Tibial nerve (tissue), 4 donors: ENCODE measurements around the gene SEC16A. TPM values are rescaled to one million over a fixed set of nuclear protein-coding genes. Genes with fewer than 3 reads are reported as not detected.

ENCODE experiments used
- DNase-seq, 2 donors: peaks; one replicate each; pipeline ENCODE4 v3.0.0-alpha.2; 2019; ENCODE audit warnings: low spot score in 2 of 2
- H3K27ac ChIP-seq, 4 donors: fragments of 200-600 bp; sonication (generic) in 3 of 4; one replicate each; pipeline ENCODE4 v1.5.1; 2017 to 2019; ENCODE audit warnings: mild to moderate bottlenecking in 1 of 4
- H3K27me3 ChIP-seq, 2 donors: fragments of 200-600 bp; sonication (generic) in 1 of 2; one replicate each; pipeline versions ENCODE4 v1.5.1 to v1.6.0; 2017 to 2019
- H3K36me3 ChIP-seq, 3 donors: fragments of 200-600 bp; sonication (generic); one replicate each; pipeline ENCODE4 v1.5.1; 2018 to 2019
- H3K4me1 ChIP-seq, 4 donors: fragments of 200-600 bp; sonication (generic) in 3 of 4; one replicate each; pipeline ENCODE4 v1.5.1; 2017 to 2019
- H3K4me3 ChIP-seq, 4 donors: fragments of 200-600 bp; sonication (generic) in 3 of 4; one replicate each; pipeline ENCODE4 v1.5.1; 2017 to 2019; ENCODE audit warnings: mild to moderate bottlenecking in 1 of 4, moderate library complexity in 1 of 4
- H3K9me3 ChIP-seq, 4 donors: fragments of 200-600 bp; sonication (generic) in 3 of 4; one replicate each; pipeline ENCODE4 v1.5.1; 2017 to 2019
- CTCF ChIP-seq, 5 experiments: fragments of 200-600 bp in 3 of 5; fragments of 450-650 bp in 2 of 5; sonication (generic) in 3 of 5; IDR thresholded peaks; one replicate each; pipeline ENCODE4 v1.5.1; 2016 to 2019; ENCODE audit warnings: antibody characterized with exemption in 5 of 5, mild to moderate bottlenecking in 3 of 5, moderate library complexity in 2 of 5
- EP300 ChIP-seq, 2 donors: sonication (generic); formaldehyde crosslinking; IDR thresholded peaks; one replicate each; pipeline ENCODE4 v1.6.1; 2017; ENCODE audit warnings: antibody characterized with exemption in 2 of 2, mild to moderate bottlenecking in 1 of 2
- POLR2A ChIP-seq, 2 donors: fragments of 450-650 bp; IDR thresholded peaks; one replicate each; pipeline ENCODE4 v1.6.1; 2017; ENCODE audit warnings: antibody characterized with exemption in 2 of 2, mild to moderate bottlenecking in 2 of 2, moderate library complexity in 2 of 2
- WGBS, 2 donors: methylation state at CpG; one replicate each; pipeline ENCODE4 v1.1.5; 2018; 5-methylcytosine and 5-hydroxymethylcytosine counted together
- total RNA-seq, 4 donors: library from RNA; depleted of rRNA; stranded (reverse); fragments of >200 nt; gene quantifications; one replicate each; pipeline ENCODE4 v1.1.0, GENCODE V29; 2016

SEC16A gene
- total RNA-seq, 4 donors from 2014 or later = 45.8 to 67.5 (median 47.9) TPM

- Histone ChIP-seq H3K27ac (peak overlapping the region in 2 of 4 donors; percentile 73 to 85), H3K4me1 (peaks cover 0 to 41% (median 23%) of the 10 kb centered on the region in 4 donors), H3K9me3 (no peaks in the 10 kb centered on the region), H3K4me3 (no peak overlapping the region), H3K27me3 (no peaks in the 10 kb centered on the region), H3K36me3 (peaks cover 2 to 51% (median 35%) of the 10 kb centered on the region in 3 donors)
- WGBS, 2 donors = 70 to 74% methylated on average over 17 of the region's 17 CpGs
- DNase-seq = no peak
- TF ChIP-seq POLR2A (IDR thresholded peaks at IDR 0.05) (no peak), EP300 (IDR thresholded peaks at IDR 0.05) (no peak), CTCF (IDR thresholded peaks at IDR 0.05) (no peak)
Observed at GRCh38 chr9:136495238-136495800, 12.5 kb upstream of the SEC16A start.

GRCh38 chr9:136494531-136495215 lies 11.8 kb upstream of the SEC16A start:
- Histone ChIP-seq H3K36me3 (peaks cover 0 to 44% (median 29%) of the 10 kb centered on the region in 3 donors), H3K27me3 (no peaks in the 10 kb centered on the region), H3K9me3 (no peaks in the 10 kb centered on the region), H3K4me1 (peaks cover 0 to 41% (median 23%) of the 10 kb centered on the region in 4 donors), H3K27ac (peak overlapping the region in 3 of 4 donors; percentile 38 to 85 (median 76)), H3K4me3 (no peak overlapping the region)
- no peak for TF ChIP-seq CTCF (IDR thresholded peaks at IDR 0.05)
- TF ChIP-seq EP300 (IDR thresholded peaks at IDR 0.05) = peak; percentile 29 to 38
- 41 to 48% methylated on average over 15 to 29 of the region's 29 CpGs for WGBS, 2 donors
- no peak for DNase-seq

- no peaks in the 10 kb centered on the region for H3K27me3 ChIP-seq
- TF ChIP-seq EP300 (IDR thresholded peaks at IDR 0.05) = no peak
- peak overlapping the region in 3 of 4 donors; percentile 38 to 85 (median 76) for H3K27ac ChIP-seq
- H3K36me3 ChIP-seq = peaks cover 0 to 38% (median 24%) of the 10 kb centered on the region in 3 donors
- no peak overlapping the region for H3K4me3 ChIP-seq
- 33 to 54% methylated on average over 4 to 9 of the region's 9 CpGs for WGBS, 2 donors
- DNase-seq = no peak
- no peaks in the 10 kb centered on the region for H3K9me3 ChIP-seq
- peaks cover 0 to 41% (median 23%) of the 10 kb centered on the region in 4 donors for H3K4me1 ChIP-seq
Observed at GRCh38 chr9:136494012-136494411, 11.2 kb upstream of the SEC16A start.

- no peak overlapping the region for H3K4me3 ChIP-seq
- H3K36me3 ChIP-seq = peaks cover 0 to 33% (median 20%) of the 10 kb centered on the region in 3 donors
- peaks cover 0 to 45% (median 23%) of the 10 kb centered on the region in 4 donors for H3K4me1 ChIP-seq
- no peak for DNase-seq
- H3K27me3 ChIP-seq = no peaks in the 10 kb centered on the region
- 32 to 38% methylated on average over 4 to 5 of the region's 8 CpGs for WGBS, 2 donors
- H3K9me3 ChIP-seq = no peaks in the 10 kb centered on the region
- no peak for TF ChIP-seq EP300 (IDR thresholded peaks at IDR 0.05)
- no peak for TF ChIP-seq CTCF (IDR thresholded peaks at IDR 0.05)
- no peak for TF ChIP-seq POLR2A (IDR thresholded peaks at IDR 0.05)
- peak overlapping the region in 3 of 4 donors; percentile 60 to 85 (median 76) for H3K27ac ChIP-seq
Observed at GRCh38 chr9:136493567-136493971, 10.7 kb upstream of the SEC16A start.

- Histone ChIP-seq H3K36me3 (peaks cover 0 to 28% (median 15%) of the 10 kb centered on the region in 3 donors), H3K4me1 (peaks cover 0 to 50% (median 23%) of the 10 kb centered on the region in 4 donors), H3K27ac (peak overlapping the region in 3 of 4 donors; percentile 60 to 85 (median 76)), H3K9me3 (no peaks in the 10 kb centered on the region), H3K27me3 (no peaks in the 10 kb centered on the region), H3K4me3 (no peak overlapping the region)
- no peak for TF ChIP-seq CTCF (IDR thresholded peaks at IDR 0.05)
- TF ChIP-seq POLR2A (IDR thresholded peaks at IDR 0.05) = no peak
- no peak for TF ChIP-seq EP300 (IDR thresholded peaks at IDR 0.05)
- DNase-seq = no peak
- WGBS, 2 donors = 26 to 40% methylated on average over 21 of the region's 26 CpGs
Observed at GRCh38 chr9:136492978-136493522, 10.2 kb upstream of the SEC16A start.
